Measurements from ENCODE around the gene CYSTM1.

DNA sequence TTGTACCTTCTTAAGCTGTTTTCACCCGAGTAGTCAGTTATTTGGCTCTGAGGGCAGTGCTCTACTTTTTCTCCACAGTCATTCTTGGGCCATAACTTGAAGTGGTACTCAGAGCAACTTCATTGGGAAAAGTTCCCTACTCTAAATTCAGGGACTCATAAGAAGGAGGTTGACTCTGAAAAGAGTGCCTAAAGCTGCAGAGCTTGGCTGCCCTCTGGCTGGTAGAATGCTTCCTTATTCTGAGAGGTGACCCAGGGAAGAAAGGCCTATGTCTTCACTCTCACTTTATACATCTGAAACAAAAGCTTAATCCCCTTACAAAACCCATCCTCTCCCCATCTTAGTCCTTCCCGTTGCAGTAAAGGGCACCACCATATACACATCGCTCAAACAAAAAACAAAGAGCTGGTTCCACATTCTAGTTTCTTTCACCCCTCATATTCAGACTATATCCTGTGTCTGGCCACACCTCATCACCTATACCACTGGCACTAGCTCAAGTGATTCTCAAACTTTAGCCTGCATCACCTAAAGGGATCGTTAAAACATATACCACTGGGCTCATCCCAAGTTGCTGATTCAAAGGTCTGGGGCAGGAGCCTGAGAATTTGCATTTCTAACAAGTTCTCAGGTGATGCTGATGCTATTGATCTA lies 41.3 kb upstream of the CYSTM1 start:
- TF ChIP-seq, protein P1, sequence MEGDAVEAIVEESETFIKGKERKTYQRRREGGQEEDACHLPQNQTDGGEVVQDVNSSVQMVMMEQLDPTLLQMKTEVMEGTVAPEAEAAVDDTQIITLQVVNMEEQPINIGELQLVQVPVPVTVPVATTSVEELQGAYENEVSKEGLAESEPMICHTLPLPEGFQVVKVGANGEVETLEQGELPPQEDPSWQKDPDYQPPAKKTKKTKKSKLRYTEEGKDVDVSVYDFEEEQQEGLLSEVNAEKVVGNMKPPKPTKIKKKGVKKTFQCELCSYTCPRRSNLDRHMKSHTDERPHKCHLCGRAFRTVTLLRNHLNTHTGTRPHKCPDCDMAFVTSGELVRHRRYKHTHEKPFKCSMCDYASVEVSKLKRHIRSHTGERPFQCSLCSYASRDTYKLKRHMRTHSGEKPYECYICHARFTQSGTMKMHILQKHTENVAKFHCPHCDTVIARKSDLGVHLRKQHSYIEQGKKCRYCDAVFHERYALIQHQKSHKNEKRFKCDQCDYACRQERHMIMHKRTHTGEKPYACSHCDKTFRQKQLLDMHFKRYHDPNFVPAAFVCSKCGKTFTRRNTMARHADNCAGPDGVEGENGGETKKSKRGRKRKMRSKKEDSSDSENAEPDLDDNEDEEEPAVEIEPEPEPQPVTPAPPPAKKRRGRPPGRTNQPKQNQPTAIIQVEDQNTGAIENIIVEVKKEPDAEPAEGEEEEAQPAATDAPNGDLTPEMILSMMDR (IDR thresholded peaks at IDR 0.05 in 8 of 11, conservative IDR thresholded peaks at IDR 0.05 in 3 of 11) = no peak
- no peak for TF ChIP-seq POLR2A (IDR thresholded peaks at IDR 0.05)
